HEK293 (cell line): ENCODE results near the gene ITGB6.

Source experiments
- CTCF ChIA-PET: fragments of 350-600 bp; formaldehyde crosslinking; extraction: SDS; loops from one replicate; lab custom pipeline; 2021; ENCODE audit warnings: antibody characterized with exemption; lab: Yijun Ruan, JAX
- POLR2A ChIA-PET: fragments of 300-600 bp; formaldehyde crosslinking; extraction: SDS; loops from one replicate; lab custom pipeline; 2020; ENCODE audit warnings: antibody characterized with exemption, inconsistent platforms; lab: Yijun Ruan, JAX
- H3K27ac ChIP-seq: fragments of 200-500 bp; sonication (Bioruptor generic); 2 replicates; pipeline ENCODE4 v1.5.1; 2014; ENCODE audit warnings: low read depth, low read length, control low read depth, inconsistent platforms; ENCODE audit errors: extremely low read depth
- H3K36me3 ChIP-seq, 2 experiments: fragments of 200-500 bp in 1 of 2; sonication (Bioruptor generic) in 1 of 2; 1 replicate in 1 of 2; 2 replicates in 1 of 2; pipeline ENCODE4 v1.5.1; 2014 to 2017; ENCODE audit warnings: inconsistent platforms in 2 of 2, low read length in 2 of 2; ENCODE audit not compliant: control insufficient read depth in 2 of 2, insufficient read depth in 1 of 2
- H3K4me1 ChIP-seq: fragments of 200-500 bp; sonication (Bioruptor generic); 2 replicates; pipeline ENCODE4 v1.5.1; 2014; ENCODE audit warnings: mild to moderate bottlenecking, low read length, inconsistent platforms; ENCODE audit not compliant: control insufficient read depth, insufficient read depth
- H3K4me3 ChIP-seq: 2 replicates; pipeline ENCODE4 v1.5.1; 2011; ENCODE audit warnings: low read depth, mild to moderate bottlenecking, control low read depth, low read length, moderate library complexity
- H3K9me3 ChIP-seq: fragments of 200-500 bp; sonication (Bioruptor generic); 2 replicates; pipeline ENCODE4 v1.5.1; 2014; ENCODE audit warnings: low read depth, low read length, inconsistent platforms; ENCODE audit not compliant: control insufficient read depth, insufficient read depth
- GLIS2 ChIP-seq: fragments of 450-650 bp; formaldehyde crosslinking; IDR thresholded peaks from 2 replicates; pipeline ENCODE4 v1.5.1; 2016; ENCODE audit warnings: missing biosample characterization, missing genetic modification characterization
- HOXA7 ChIP-seq: sonication (generic); formaldehyde crosslinking; IDR thresholded peaks from 2 replicates; pipeline ENCODE4 v1.8.1; 2022; ENCODE audit warnings: missing genetic modification reagents, borderline replicate concordance
- SETDB1 ChIP-seq: IDR thresholded peaks from one replicate; pipeline ENCODE4 v1.6.1; 2017; ENCODE audit warnings: mild to moderate bottlenecking, low read length, moderate library complexity, mixed read lengths; ENCODE audit not compliant: insufficient read length
- SP3 ChIP-seq: fragments of 450-650 bp; formaldehyde crosslinking; IDR thresholded peaks from 2 replicates; pipeline ENCODE4 v1.5.1; 2016; ENCODE audit warnings: missing biosample characterization, missing genetic modification characterization
- TRIM28 ChIP-seq: IDR thresholded peaks from 2 replicates; pipeline ENCODE4 v1.6.1; 2011; ENCODE audit warnings: low read length, control low read depth, borderline replicate concordance
- ZIC2 ChIP-seq: fragments of 450-650 bp; formaldehyde crosslinking; IDR thresholded peaks from 2 replicates; pipeline ENCODE4 v1.5.1; 2016; ENCODE audit warnings: missing biosample characterization, missing genetic modification characterization
- ZNF10 ChIP-seq: fragments of 450-650 bp; formaldehyde crosslinking; IDR thresholded peaks from 2 replicates; pipeline ENCODE4 v1.5.1; 2017; ENCODE audit warnings: missing biosample characterization, missing genetic modification characterization
- ZNF132 ChIP-seq: fragments of 450-650 bp; formaldehyde crosslinking; IDR thresholded peaks from 2 replicates; pipeline ENCODE4 v1.5.1; 2017; ENCODE audit warnings: missing biosample characterization, missing genetic modification characterization, borderline replicate concordance
- ZNF140 ChIP-seq: fragments of 450-650 bp; formaldehyde crosslinking; IDR thresholded peaks from 2 replicates; pipeline ENCODE4 v1.5.1; 2016; ENCODE audit warnings: missing biosample characterization, missing genetic modification characterization
- TF ChIP-seq, protein P1 (sequence below): fragments of 450-650 bp; formaldehyde crosslinking; IDR thresholded peaks from 2 replicates; pipeline ENCODE4 v1.5.1; 2016; ENCODE audit warnings: missing biosample characterization, missing genetic modification characterization
- TF ChIP-seq, protein P2 (sequence below): fragments of 450-650 bp; formaldehyde crosslinking; IDR thresholded peaks from 2 replicates; pipeline ENCODE4 v1.5.1; 2016; ENCODE audit warnings: missing biosample characterization, missing genetic modification characterization, low read depth
- TF ChIP-seq, protein P3 (sequence below): fragments of 450-650 bp; formaldehyde crosslinking; IDR thresholded peaks from 2 replicates; pipeline ENCODE4 v1.5.1; 2016; ENCODE audit warnings: missing biosample characterization, missing genetic modification characterization

ITGB6 gene

DNA sequence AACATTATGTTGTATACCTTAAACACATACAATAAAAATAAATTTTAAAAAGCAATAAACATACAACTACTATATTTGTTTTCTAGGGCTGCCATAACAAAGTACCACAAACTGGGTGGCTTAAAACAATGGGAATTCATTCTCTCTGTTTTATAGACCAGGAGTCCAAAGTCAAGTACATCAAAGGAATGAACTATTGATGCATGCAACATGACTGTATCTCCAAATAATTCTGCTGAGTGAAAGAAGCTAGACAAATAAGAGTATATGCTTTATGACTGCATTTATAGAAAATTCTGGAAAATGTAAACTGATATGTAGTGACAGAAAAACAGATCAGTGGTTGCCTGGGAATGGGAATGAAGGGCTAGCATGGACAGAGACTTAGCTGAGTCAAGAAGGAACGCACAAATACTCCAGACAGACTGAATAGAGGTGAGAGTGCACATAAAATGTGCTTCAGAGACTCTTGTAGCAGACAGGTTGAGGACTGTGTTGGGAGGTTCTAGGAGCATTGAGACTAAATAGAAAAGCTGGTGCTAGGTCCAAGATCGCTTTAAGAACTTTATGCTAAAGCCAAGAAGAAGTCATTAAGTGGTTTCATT is 126.7 kb downstream of the ITGB6 start (continued):
- TF ChIP-seq SP3 (no peak), ZNF10 (tag by site-specific recombination) (no peak), SETDB1 (no peak), GLIS2 (tag by site-specific recombination) (no peak)
- TF ChIP-seq, protein P1, sequence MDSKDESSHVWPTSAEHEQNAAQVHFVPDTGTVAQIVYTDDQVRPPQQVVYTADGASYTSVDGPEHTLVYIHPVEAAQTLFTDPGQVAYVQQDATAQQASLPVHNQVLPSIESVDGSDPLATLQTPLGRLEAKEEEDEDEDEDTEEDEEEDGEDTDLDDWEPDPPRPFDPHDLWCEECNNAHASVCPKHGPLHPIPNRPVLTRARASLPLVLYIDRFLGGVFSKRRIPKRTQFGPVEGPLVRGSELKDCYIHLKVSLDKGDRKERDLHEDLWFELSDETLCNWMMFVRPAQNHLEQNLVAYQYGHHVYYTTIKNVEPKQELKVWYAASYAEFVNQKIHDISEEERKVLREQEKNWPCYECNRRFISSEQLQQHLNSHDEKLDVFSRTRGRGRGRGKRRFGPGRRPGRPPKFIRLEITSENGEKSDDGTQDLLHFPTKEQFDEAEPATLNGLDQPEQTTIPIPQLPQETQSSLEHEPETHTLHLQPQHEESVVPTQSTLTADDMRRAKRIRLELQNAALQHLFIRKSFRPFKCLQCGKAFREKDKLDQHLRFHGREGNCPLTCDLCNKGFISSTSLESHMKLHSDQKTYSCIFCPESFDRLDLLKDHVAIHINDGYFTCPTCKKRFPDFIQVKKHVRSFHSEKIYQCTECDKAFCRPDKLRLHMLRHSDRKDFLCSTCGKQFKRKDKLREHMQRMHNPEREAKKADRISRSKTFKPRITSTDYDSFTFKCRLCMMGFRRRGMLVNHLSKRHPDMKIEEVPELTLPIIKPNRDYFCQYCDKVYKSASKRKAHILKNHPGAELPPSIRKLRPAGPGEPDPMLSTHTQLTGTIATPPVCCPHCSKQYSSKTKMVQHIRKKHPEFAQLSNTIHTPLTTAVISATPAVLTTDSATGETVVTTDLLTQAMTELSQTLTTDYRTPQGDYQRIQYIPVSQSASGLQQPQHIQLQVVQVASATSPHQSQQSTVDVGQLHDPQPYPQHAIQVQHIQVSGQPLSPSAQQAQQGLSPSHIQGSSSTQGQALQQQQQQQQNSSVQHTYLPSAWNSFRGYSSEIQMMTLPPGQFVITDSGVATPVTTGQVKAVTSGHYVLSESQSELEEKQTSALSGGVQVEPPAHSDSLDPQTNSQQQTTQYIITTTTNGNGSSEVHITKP (tag by site-specific recombination) = no peak
- TF ChIP-seq, protein P2, sequence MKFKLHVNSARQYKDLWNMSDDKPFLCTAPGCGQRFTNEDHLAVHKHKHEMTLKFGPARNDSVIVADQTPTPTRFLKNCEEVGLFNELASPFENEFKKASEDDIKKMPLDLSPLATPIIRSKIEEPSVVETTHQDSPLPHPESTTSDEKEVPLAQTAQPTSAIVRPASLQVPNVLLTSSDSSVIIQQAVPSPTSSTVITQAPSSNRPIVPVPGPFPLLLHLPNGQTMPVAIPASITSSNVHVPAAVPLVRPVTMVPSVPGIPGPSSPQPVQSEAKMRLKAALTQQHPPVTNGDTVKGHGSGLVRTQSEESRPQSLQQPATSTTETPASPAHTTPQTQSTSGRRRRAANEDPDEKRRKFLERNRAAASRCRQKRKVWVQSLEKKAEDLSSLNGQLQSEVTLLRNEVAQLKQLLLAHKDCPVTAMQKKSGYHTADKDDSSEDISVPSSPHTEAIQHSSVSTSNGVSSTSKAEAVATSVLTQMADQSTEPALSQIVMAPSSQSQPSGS (tag by site-specific recombination) = no peak
- TF ChIP-seq, all 188 proteins: peak for 0

DNA sequence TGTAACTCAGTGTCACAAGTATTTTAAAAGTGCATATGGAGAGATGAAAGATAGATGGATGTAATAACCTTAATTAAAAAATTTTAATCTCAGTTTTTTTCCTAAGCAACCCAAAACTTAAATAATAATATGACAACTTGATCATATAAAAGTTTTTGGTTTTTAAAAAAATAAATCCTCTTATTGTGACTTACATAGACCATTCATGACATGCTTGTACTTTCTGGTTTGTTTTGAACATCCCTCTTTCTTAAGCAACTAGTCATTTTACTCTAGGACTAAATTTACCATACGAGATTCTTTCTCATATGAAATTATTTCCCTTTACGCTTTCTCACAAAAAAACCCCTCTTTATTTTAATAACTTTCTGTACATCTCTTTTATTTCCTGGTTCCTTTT is 131.2 kb downstream of the ITGB6 start:
- H3K4me1 ChIP-seq = no peaks in the 10 kb centered on the region
- H3K9me3 ChIP-seq = no peaks in the 10 kb centered on the region
- H3K36me3 ChIP-seq = no peaks in the 10 kb centered on the region
- TF ChIP-seq ZNF10 (tag by site-specific recombination) (no peak), ZNF140 (tag by site-specific recombination) (no peak), SETDB1 (peak; percentile 99), HOXA7 (CRISPR knock-in tag) (no peak), TRIM28 (peak; percentile 80; the same call in 1 of the 2 replicates)
- TF ChIP-seq, protein P3, sequence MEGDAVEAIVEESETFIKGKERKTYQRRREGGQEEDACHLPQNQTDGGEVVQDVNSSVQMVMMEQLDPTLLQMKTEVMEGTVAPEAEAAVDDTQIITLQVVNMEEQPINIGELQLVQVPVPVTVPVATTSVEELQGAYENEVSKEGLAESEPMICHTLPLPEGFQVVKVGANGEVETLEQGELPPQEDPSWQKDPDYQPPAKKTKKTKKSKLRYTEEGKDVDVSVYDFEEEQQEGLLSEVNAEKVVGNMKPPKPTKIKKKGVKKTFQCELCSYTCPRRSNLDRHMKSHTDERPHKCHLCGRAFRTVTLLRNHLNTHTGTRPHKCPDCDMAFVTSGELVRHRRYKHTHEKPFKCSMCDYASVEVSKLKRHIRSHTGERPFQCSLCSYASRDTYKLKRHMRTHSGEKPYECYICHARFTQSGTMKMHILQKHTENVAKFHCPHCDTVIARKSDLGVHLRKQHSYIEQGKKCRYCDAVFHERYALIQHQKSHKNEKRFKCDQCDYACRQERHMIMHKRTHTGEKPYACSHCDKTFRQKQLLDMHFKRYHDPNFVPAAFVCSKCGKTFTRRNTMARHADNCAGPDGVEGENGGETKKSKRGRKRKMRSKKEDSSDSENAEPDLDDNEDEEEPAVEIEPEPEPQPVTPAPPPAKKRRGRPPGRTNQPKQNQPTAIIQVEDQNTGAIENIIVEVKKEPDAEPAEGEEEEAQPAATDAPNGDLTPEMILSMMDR (tag by site-specific recombination) = no peak
- H3K27ac ChIP-seq = no peak overlapping the region
- H3K4me3 ChIP-seq = no peak overlapping the region
- POLR2A ChIA-PET = no interaction called here
- CTCF ChIA-PET = interaction anchor here (0.6 kb wide), 1 partner anchor 582 kb away, joined by 3 read pairs; no protein-coding TSS in a partner anchor

DNA sequence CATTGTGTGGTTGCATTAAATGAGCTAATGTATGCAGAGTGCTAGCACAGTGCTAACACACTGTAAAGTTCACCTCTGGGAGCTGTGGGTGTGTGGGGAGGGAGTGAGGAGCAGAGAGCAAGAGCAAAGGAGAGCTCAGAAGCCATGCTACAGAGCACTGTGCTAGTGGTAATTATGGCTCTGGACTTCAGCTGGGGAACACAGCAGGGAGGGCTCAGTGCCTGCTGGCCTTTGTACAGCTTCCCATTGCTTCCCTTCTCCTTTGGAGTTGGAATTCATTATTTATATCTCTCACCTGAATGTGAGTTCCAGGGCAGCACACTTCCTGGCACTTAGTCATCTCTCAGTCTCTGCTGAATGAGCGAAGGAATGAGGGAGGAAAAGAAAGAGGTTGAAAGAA is 135.2 kb downstream of the ITGB6 start:
- H3K36me3 ChIP-seq = no peaks in the 10 kb centered on the region
- H3K27ac ChIP-seq = no peak overlapping the region
- CTCF ChIA-PET = no interaction called here
- POLR2A ChIA-PET = no interaction called here
- H3K4me1 ChIP-seq = no peaks in the 10 kb centered on the region
- peak; percentile 21; the same call in 1 of the 2 replicates for TF ChIP-seq ZIC2 (tag by site-specific recombination)
- TF ChIP-seq ZNF132 (tag by site-specific recombination) = no peak
- TF ChIP-seq, all 188 proteins: peak for 1
- no peaks in the 10 kb centered on the region for H3K9me3 ChIP-seq
- H3K4me3 ChIP-seq = no peak overlapping the region
